SU-DHL-6 (cell line): ENCODE results near the gene DNAJC30.

Experiments used
- EZH2phosphoT487 ChIP-seq: fragments of 200-600 bp; sonication (generic), shearing (Covaris generic); conservative IDR thresholded peaks from 2 replicates; pipeline ENCODE4 v1.6.1; 2018; ENCODE audit warnings: mild to moderate bottlenecking, antibody characterized with exemption, low read length, moderate library complexity, mixed read lengths
- TF ChIP-seq, protein P1 (sequence below): fragments of 200-600 bp; sonication (generic); IDR thresholded peaks from one replicate; pipeline ENCODE4 v1.5.1; 2017; ENCODE audit warnings: antibody characterized with exemption, mild to moderate bottlenecking, low read length, moderate library complexity; ENCODE audit not compliant: insufficient read depth, poor library complexity, severe bottlenecking

DNA sequence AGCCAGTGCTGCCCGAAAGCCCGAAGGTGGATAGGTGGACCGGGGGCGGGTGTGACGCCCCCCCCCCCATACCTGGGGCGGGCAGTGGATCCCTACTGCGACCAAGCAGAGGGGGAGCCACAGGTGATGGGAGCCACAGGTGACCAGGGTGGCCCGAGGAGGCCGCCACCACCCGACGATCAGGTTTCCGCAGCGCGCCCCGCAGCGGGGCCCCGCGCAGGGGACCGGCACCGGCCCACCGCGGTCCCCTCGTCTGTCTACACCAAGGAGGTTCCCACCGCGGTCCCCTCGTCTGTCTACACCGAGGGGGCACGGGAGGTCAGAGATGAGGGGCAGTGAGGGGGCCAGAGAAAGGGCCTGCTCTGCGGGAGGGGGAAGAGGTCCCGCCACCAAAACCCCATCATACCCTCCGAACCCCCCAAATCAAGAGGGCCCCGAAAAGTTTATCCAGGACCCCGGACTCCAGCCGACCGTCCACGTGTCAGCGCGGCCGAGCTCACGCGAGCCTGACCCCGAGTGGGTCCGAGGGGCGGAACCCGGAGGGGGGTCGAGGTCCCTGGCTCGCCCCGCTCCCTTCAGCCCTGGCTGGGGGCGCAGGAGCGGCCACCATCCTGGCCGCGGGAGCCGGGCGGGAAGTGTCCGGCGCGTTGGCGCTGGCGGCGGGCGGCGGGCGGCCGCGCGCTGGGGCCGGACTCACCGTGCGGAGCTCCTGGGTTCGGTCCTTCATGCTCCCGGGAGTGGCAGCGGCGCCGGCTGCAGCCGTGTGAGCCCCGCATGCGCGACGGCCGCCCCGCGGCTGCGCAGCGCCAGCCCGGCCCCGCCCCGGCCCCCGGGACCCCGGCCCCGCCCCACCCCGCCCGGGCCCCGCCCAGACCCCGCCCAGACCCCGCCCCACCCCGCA, 35.9 kb upstream of the DNAJC30 start, which contains the start of gene STX1A:
- TF ChIP-seq, protein P1, sequence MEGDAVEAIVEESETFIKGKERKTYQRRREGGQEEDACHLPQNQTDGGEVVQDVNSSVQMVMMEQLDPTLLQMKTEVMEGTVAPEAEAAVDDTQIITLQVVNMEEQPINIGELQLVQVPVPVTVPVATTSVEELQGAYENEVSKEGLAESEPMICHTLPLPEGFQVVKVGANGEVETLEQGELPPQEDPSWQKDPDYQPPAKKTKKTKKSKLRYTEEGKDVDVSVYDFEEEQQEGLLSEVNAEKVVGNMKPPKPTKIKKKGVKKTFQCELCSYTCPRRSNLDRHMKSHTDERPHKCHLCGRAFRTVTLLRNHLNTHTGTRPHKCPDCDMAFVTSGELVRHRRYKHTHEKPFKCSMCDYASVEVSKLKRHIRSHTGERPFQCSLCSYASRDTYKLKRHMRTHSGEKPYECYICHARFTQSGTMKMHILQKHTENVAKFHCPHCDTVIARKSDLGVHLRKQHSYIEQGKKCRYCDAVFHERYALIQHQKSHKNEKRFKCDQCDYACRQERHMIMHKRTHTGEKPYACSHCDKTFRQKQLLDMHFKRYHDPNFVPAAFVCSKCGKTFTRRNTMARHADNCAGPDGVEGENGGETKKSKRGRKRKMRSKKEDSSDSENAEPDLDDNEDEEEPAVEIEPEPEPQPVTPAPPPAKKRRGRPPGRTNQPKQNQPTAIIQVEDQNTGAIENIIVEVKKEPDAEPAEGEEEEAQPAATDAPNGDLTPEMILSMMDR, result no peak
- TF ChIP-seq EZH2phosphoT487, result no peak; the same call in 1 of the 2 replicates
